Smooth muscle cell (in vitro differentiated cells): ENCODE measurements around the gene WDR72. TPM values are rescaled to one million over a fixed set of nuclear protein-coding genes. Genes with fewer than 3 reads are reported as not detected.

ENCODE experiments used
- DNase-seq: peaks from one replicate; lab custom pipeline; 2025; ENCODE audit not compliant: unreplicated experiment; lab: John Stamatoyannopoulos, UW
- H2AFZ ChIP-seq: fragments of 200-600 bp; sonication (generic); 2 replicates; pipeline ENCODE4 v1.6.0; 2016; ENCODE audit warnings: antibody characterized with exemption, low read depth, mild to moderate bottlenecking
- H3F3A ChIP-seq: fragments of 200-600 bp; sonication (generic); 2 replicates; pipeline ENCODE4 v1.6.0; 2017; ENCODE audit warnings: antibody characterized with exemption, low read depth
- H3K27ac ChIP-seq: fragments of 200-600 bp; sonication (generic); 2 replicates; pipeline ENCODE4 v1.5.1; 2016; ENCODE audit warnings: low read depth, mild to moderate bottlenecking
- H3K27me3 ChIP-seq: fragments of 200-600 bp; sonication (generic); 2 replicates; pipeline ENCODE4 v1.6.1; 2016; ENCODE audit warnings: low read depth, mild to moderate bottlenecking
- H3K36me3 ChIP-seq: fragments of 200-600 bp; sonication (generic); 2 replicates; pipeline ENCODE4 v1.5.1; 2016; ENCODE audit warnings: low read depth
- H3K4me1 ChIP-seq: fragments of 200-600 bp; sonication (generic); 2 replicates; pipeline ENCODE4 v1.5.1; 2016; ENCODE audit warnings: low read depth
- H3K4me2 ChIP-seq: fragments of 200-600 bp; sonication (generic); 2 replicates; pipeline ENCODE4 v1.6.0; 2016; ENCODE audit warnings: mild to moderate bottlenecking
- H3K4me3 ChIP-seq: fragments of 200-600 bp; sonication (generic); 2 replicates; pipeline ENCODE4 v1.5.1; 2016; ENCODE audit warnings: mild to moderate bottlenecking
- H3K79me2 ChIP-seq: fragments of 200-600 bp; sonication (generic); 2 replicates; pipeline ENCODE4 v1.6.0; 2016; ENCODE audit warnings: low read depth, mild to moderate bottlenecking
- H3K9ac ChIP-seq: fragments of 200-600 bp; sonication (generic); 2 replicates; pipeline ENCODE4 v1.6.0; 2016; ENCODE audit warnings: low read depth
- H3K9me3 ChIP-seq: fragments of 200-600 bp; sonication (generic); replicated peaks from 2 replicates; pipeline ENCODE4 v1.5.1; 2016; ENCODE audit warnings: low read depth
- H4K20me1 ChIP-seq: fragments of 200-600 bp; sonication (generic); 2 replicates; pipeline ENCODE4 v1.6.0; 2016; ENCODE audit warnings: low read depth
- CTCF ChIP-seq: fragments of 200-600 bp; sonication (generic); IDR thresholded peaks from 2 replicates; pipeline ENCODE4 v1.5.1; 2017; ENCODE audit warnings: borderline replicate concordance, mild to moderate bottlenecking, antibody characterized with exemption; ENCODE audit not compliant: insufficient read depth, poor library complexity, severe bottlenecking
- WGBS: methylation state at CpG from one replicate; pipeline ENCODE4 v1.1.7; 2016; ENCODE audit warnings: low lambda C conversion rate; 5-methylcytosine and 5-hydroxymethylcytosine counted together
- polyA plus RNA-seq: library from polyadenylated mRNA; unstranded; fragments of >200 nt; fragmentation: Nextera tagmentation; extraction: Ambion mirVana; gene quantifications from 2 replicates; pipeline ENCODE4 v1.2.1, GENCODE V29; 2016
- total RNA-seq: library from RNA; depleted of rRNA; stranded (reverse); fragments of >200 nt; gene quantifications from 2 replicates; pipeline ENCODE4 v1.2.3, GENCODE V29; 2014

The WDR72 gene
- total and polyA plus RNA-seq, 2 experiments from 2014 or later: 1.3 to 3.3 TPM

GRCh38 chr15:53477981-53478766 is 281.3 kb downstream of the WDR72 start:
- H3K27ac ChIP-seq: no peak overlapping the region
- H3K79me2 ChIP-seq: no peaks in the 10 kb centered on the region
- H4K20me1 ChIP-seq: no peaks in the 10 kb centered on the region
- H2AFZ ChIP-seq: no peak overlapping the region
- no peaks in the 10 kb centered on the region for H3K4me1 ChIP-seq
- H3K9me3 ChIP-seq: no peaks in the 10 kb centered on the region
- H3K36me3 ChIP-seq: no peaks in the 10 kb centered on the region
- H3K27me3 ChIP-seq: no peaks in the 10 kb centered on the region
- no peak overlapping the region for H3K4me3 ChIP-seq
- 82% methylated on average over 9 of the region's 9 CpGs for WGBS
- H3F3A ChIP-seq: no peaks in the 10 kb centered on the region
- H3K4me2 ChIP-seq: no peak overlapping the region
- no peak for TF ChIP-seq CTCF
- DNase-seq: no peak
- H3K9ac ChIP-seq: no peak overlapping the region

DNA sequence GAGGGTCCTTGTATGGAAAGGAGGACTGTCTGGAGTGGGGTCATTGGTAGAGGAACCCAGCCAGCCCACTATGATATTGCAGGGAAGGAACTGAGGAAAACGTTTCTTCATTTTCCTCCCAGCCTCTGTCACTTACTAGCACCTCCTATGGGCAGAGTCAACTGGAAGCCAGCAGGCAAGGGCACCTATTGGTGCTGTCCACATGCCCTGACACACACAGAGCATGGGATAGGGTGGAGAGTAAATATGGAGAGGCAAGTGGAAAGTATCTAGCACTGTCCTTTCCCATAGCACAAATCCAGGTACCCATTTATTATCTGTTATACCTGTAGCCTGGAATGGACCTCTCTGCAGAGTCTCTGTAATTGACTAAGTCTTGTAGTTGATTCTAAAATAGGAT is 285.6 kb downstream of the WDR72 start:
- DNase-seq: no peak
- Histone ChIP-seq H2AFZ (no peak overlapping the region), H3F3A (no peaks in the 10 kb centered on the region), H3K36me3 (no peaks in the 10 kb centered on the region), H4K20me1 (no peaks in the 10 kb centered on the region), H3K9me3 (no peaks in the 10 kb centered on the region), H3K4me3 (no peak overlapping the region), H3K79me2 (no peaks in the 10 kb centered on the region), H3K27me3 (no peaks in the 10 kb centered on the region), H3K4me1 (no peaks in the 10 kb centered on the region), H3K9ac (no peak overlapping the region), H3K4me2 (no peak overlapping the region), H3K27ac (no peak overlapping the region)
- WGBS: 35% methylated on average over 1 of the region's 1 CpG
- TF ChIP-seq CTCF: no peak

DNA sequence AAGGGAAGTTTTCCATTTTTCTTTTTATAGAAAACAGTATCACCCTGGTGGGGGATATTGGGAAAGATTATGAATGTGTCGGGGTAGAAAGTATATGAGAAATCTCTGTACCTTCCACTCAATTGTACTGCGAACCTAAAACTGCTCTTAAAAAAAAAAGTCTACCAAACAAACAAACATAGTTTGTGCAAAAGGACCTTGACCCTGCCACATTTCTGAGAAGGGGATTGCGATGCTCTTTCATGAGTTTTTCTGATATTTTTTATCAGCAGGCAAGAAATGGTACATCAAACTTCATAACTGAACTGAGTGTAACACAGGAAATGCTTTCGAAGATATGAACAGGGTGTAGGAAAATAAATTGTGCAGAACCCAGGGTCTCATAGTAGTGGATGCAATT is 286.0 kb downstream of the WDR72 start:
- Histone ChIP-seq H3K9ac (no peak overlapping the region), H3K9me3 (no peaks in the 10 kb centered on the region), H2AFZ (no peak overlapping the region), H3F3A (no peaks in the 10 kb centered on the region), H3K27ac (no peak overlapping the region), H3K4me2 (no peak overlapping the region), H3K27me3 (no peaks in the 10 kb centered on the region), H3K4me3 (no peak overlapping the region), H3K36me3 (no peaks in the 10 kb centered on the region), H4K20me1 (no peaks in the 10 kb centered on the region), H3K79me2 (no peaks in the 10 kb centered on the region), H3K4me1 (no peaks in the 10 kb centered on the region)
- 87% methylated on average over 4 of the region's 4 CpGs for WGBS
- no peak for DNase-seq
- no peak for TF ChIP-seq CTCF

DNA sequence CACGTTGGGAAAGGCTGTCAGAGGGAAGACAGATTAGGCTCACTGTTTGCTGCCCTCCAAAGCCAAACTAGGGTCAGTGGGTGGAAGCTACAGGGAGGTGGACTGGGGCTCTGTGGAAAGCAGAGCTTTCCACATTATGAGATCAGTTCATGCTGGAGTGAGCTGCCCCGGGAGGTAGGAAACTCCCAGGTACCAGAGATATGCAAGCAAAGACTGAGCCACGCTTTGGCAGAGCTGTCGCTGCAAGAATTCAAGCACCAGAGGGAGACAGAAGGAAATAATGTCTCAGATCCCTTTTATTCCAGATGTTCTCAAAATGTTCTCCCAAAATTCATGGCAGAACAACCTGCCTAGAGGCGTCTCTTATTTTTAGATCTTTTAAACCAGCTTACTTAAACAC is 286.6 kb downstream of the WDR72 start:
- Histone ChIP-seq H3K9me3 (no peaks in the 10 kb centered on the region), H2AFZ (no peak overlapping the region), H3K4me3 (no peak overlapping the region), H3F3A (no peaks in the 10 kb centered on the region), H4K20me1 (no peaks in the 10 kb centered on the region), H3K4me1 (no peaks in the 10 kb centered on the region), H3K27ac (no peak overlapping the region), H3K9ac (no peak overlapping the region), H3K36me3 (no peaks in the 10 kb centered on the region), H3K27me3 (no peaks in the 10 kb centered on the region), H3K4me2 (no peak overlapping the region), H3K79me2 (no peaks in the 10 kb centered on the region)
- no peak for TF ChIP-seq CTCF
- 71% methylated on average over 5 of the region's 5 CpGs for WGBS
- no peak for DNase-seq
